Esophagus muscularis mucosa (tissue), 4 donors: ENCODE data around the gene BAD. TPM values are rescaled to one million over a fixed set of nuclear protein-coding genes. Genes with fewer than 3 reads are reported as not detected.

ENCODE experiments used
- DNase-seq: peaks from one replicate; pipeline ENCODE4 v3.0.0-alpha.2; 2017; ENCODE audit errors: extremely low spot score
- H3K27ac ChIP-seq, 4 donors: fragments of 200-600 bp; sonication (generic); replicated peaks in 1 of 4; 1 replicate in 3 of 4; 2 replicates in 1 of 4; pipeline ENCODE4 v1.5.1; 2016 to 2019; ENCODE audit warnings: mild to moderate bottlenecking in 1 of 4
- H3K27me3 ChIP-seq, 4 donors: fragments of 200-600 bp; sonication (generic); one replicate each; pipeline versions ENCODE4 v1.5.1 to v1.6.0; 2016 to 2019
- H3K36me3 ChIP-seq, 4 donors: fragments of 200-600 bp; sonication (generic); one replicate each; pipeline ENCODE4 v1.5.1; 2016 to 2019
- H3K4me1 ChIP-seq, 4 donors: fragments of 200-600 bp; sonication (generic); one replicate each; pipeline ENCODE4 v1.5.1; 2016 to 2019
- H3K4me3 ChIP-seq, 4 donors: fragments of 200-600 bp; sonication (generic); 1 replicate in 2 of 4; 2 replicates in 2 of 4; pipeline ENCODE4 v1.5.1; 2016 to 2019; ENCODE audit warnings: mild to moderate bottlenecking in 4 of 4, moderate library complexity in 1 of 4
- H3K9me3 ChIP-seq, 4 donors: fragments of 200-600 bp; sonication (generic); 1 replicate in 3 of 4; 2 replicates in 1 of 4; pipeline ENCODE4 v1.5.1; 2016 to 2019
- EP300 ChIP-seq: sonication (generic); formaldehyde crosslinking; IDR thresholded peaks from one replicate; pipeline ENCODE4 v1.6.1; 2017; ENCODE audit warnings: antibody characterized with exemption
- POLR2A ChIP-seq: fragments of 450-650 bp; IDR thresholded peaks from one replicate; pipeline ENCODE4 v1.6.1; 2017; ENCODE audit warnings: antibody characterized with exemption, moderate library complexity, mild to moderate bottlenecking, low read depth
- POLR2AphosphoS5 ChIP-seq, 2 donors: sonication (generic); formaldehyde crosslinking; IDR thresholded peaks; one replicate each; pipeline ENCODE4 v1.6.1; 2017; ENCODE audit warnings: antibody characterized with exemption in 2 of 2
- WGBS: methylation state at CpG from one replicate; pipeline ENCODE4 v1.1.5; 2018; 5-methylcytosine and 5-hydroxymethylcytosine counted together
- intact Hi-C: fragments of 100-400 bp; cut with DNase I; formaldehyde crosslinking; loops from one replicate; pipeline ENCODE4 v1.15.1; 2023
- total RNA-seq, 4 donors: library from RNA; depleted of rRNA; stranded (reverse); fragments of >200 nt; gene quantifications; one replicate each; pipeline versions ENCODE4 v1.1.0 to v1.2.1, GENCODE V29; 2016
- TF ChIP-seq, protein P1 (sequence below), 3 experiments: fragments of 200-600 bp in 2 of 3; fragments of 450-650 bp in 1 of 3; sonication (generic) in 2 of 3; IDR thresholded peaks; one replicate each; pipeline ENCODE4 v1.5.1; 2017 to 2019; ENCODE audit warnings: antibody characterized with exemption in 3 of 3, mild to moderate bottlenecking in 2 of 3, moderate library complexity in 1 of 3

Gene BAD
- total RNA-seq, 4 donors from 2014 or later: 99.3 to 138 (median 122) TPM

DNA sequence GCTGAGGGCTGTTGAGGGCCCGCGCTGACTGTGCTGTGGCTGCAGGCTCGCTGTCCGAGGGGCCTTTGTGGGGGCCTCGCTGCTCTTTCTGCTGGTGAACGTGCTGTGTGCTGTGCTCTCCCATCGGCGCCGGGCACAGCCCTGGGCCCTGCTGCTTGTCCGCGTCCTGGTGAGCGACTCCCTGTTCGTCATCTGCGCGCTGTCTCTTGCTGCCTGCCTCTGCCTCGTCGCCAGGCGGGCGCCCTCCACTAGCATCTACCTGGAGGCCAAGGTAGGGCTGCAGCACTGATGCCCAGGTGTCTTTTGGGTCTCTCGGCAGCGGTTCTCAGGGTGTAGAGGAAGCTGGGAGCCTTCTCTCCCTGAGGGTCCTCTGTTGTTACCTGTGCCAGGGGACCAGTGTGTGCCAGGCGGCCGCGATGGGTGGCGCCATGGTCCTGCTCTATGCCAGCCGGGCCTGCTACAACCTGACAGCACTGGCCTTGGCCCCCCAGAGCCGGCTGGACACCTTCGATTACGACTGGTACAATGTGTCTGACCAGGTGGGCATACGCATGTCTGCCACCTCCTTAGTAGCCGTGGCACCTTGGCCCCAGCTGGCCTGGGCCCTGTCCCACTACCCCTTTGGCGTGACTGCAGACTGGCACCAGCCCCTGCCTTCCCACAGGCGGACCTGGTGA, 3.3 kb upstream of the BAD start:
- Histone ChIP-seq H3K27ac (no peak overlapping the region), H3K36me3 (peaks cover 0 to 17% (median 10%) of the 10 kb centered on the region in 4 donors), H3K9me3 (no peaks in the 10 kb centered on the region), H3K4me1 (peaks cover 38 to 64% (median 52%) of the 10 kb centered on the region in 4 donors), H3K27me3 (peaks cover 8 to 32% (median 21%) of the 10 kb centered on the region in 4 donors), H3K4me3 (no peak overlapping the region)
- WGBS: 94% methylated on average over 25 of the region's 33 CpGs
- no peak for DNase-seq
- TF ChIP-seq POLR2A: no peak
- TF ChIP-seq EP300: no peak
- no peak for TF ChIP-seq POLR2AphosphoS5 (IDR thresholded peaks at IDR 0.05)
- TF ChIP-seq, protein P1, sequence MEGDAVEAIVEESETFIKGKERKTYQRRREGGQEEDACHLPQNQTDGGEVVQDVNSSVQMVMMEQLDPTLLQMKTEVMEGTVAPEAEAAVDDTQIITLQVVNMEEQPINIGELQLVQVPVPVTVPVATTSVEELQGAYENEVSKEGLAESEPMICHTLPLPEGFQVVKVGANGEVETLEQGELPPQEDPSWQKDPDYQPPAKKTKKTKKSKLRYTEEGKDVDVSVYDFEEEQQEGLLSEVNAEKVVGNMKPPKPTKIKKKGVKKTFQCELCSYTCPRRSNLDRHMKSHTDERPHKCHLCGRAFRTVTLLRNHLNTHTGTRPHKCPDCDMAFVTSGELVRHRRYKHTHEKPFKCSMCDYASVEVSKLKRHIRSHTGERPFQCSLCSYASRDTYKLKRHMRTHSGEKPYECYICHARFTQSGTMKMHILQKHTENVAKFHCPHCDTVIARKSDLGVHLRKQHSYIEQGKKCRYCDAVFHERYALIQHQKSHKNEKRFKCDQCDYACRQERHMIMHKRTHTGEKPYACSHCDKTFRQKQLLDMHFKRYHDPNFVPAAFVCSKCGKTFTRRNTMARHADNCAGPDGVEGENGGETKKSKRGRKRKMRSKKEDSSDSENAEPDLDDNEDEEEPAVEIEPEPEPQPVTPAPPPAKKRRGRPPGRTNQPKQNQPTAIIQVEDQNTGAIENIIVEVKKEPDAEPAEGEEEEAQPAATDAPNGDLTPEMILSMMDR (IDR thresholded peaks at IDR 0.05): no peak
- intact Hi-C loops: no loop called here

DNA sequence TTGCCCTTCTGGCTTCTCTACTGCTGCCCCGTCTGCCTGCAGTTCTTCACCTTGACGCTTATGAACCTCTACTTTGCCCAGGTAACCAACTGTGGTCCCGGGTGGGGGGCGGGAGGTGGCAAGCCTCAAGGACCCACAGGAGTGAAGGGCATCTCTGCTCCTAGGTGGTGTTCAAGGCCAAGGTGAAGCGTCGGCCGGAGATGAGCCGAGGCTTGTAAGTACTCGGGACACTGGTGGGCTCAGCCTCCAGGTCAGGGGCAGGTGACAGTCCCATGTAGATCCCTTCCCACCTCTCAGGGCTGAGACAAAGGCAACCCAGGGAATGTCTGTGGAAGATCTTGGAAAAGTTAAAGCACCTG, 2.3 kb upstream of the BAD start:
- H3K4me1 ChIP-seq: peaks cover 36 to 62% (median 51%) of the 10 kb centered on the region in 4 donors
- no peaks in the 10 kb centered on the region for H3K9me3 ChIP-seq
- H3K27me3 ChIP-seq: peaks cover 2 to 22% (median 11%) of the 10 kb centered on the region in 4 donors
- H3K27ac ChIP-seq: no peak overlapping the region
- no peak for DNase-seq
- H3K36me3 ChIP-seq: peaks cover 0 to 27% (median 16%) of the 10 kb centered on the region in 4 donors
- TF ChIP-seq, protein P1 (IDR thresholded peaks at IDR 0.05): no peak
- TF ChIP-seq POLR2A (no peak), POLR2AphosphoS5 (IDR thresholded peaks at IDR 0.05) (no peak), EP300 (no peak)
- WGBS: 96% methylated on average over 4 of the region's 9 CpGs
- intact Hi-C loops: no loop called here
- H3K4me3 ChIP-seq: no peak overlapping the region

DNA sequence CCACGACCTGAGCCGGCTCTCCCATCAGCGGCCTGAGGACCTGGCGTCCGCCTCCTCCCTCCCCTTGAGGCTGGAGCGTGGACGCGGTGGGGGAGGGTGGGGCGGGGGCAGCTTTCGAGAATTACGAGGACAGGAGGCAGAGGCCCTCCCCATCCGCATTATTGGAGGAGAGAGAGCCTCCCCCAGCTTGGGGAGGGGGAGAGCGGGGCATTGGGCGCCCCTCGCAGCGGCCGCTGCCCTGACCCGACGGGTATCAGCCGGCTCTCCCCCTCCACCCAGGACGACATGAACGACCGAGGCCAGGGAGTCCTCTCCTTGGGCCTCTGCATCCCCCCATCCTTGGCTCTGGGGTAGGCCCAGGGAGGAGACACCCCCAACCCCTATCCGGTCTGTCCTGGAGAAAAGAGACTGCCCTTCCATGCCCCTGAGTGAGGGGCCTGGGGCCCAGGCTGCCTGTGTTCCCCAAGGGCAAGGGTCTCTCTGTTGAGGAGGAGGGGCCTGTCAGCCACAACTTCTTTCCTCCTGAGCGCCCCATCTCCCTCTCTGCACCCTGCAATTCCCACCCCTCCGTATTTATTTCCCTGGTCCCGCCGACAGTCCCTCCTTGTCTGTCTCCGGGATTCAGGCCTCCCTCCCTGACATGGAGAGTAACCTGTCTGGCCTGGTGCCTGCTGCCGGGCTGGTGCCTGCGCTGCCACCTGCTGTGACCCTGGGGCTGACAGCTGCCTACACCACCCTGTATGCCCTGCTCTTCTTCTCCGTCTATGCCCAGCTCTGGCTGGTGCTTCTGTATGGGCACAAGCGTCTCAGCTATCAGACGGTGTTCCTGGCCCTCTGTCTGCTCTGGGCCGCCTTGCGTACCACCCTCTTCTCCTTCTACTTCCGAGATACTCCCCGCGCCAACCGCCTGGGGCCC, 1.7 kb upstream of the BAD start:
- peaks cover 0 to 15% (median 6%) of the 10 kb centered on the region in 4 donors for H3K27me3 ChIP-seq
- WGBS: 69% methylated on average over 16 of the region's 40 CpGs
- intact Hi-C loops: no loop called here
- H3K36me3 ChIP-seq: peaks cover 0 to 34% (median 21%) of the 10 kb centered on the region in 4 donors
- DNase-seq: no peak
- H3K27ac ChIP-seq: peak overlapping the region; percentile 85 to 98 (median 98)
- H3K9me3 ChIP-seq: no peaks in the 10 kb centered on the region
- TF ChIP-seq, protein P1 (IDR thresholded peaks at IDR 0.05): no peak
- TF ChIP-seq POLR2AphosphoS5 (IDR thresholded peaks at IDR 0.05): peak in 1 of 2 donors; percentile 58
- peak overlapping the region; percentile 75 to 96 (median 88) for H3K4me3 ChIP-seq
- H3K4me1 ChIP-seq: peaks cover 31 to 62% (median 48%) of the 10 kb centered on the region in 4 donors

DNA sequence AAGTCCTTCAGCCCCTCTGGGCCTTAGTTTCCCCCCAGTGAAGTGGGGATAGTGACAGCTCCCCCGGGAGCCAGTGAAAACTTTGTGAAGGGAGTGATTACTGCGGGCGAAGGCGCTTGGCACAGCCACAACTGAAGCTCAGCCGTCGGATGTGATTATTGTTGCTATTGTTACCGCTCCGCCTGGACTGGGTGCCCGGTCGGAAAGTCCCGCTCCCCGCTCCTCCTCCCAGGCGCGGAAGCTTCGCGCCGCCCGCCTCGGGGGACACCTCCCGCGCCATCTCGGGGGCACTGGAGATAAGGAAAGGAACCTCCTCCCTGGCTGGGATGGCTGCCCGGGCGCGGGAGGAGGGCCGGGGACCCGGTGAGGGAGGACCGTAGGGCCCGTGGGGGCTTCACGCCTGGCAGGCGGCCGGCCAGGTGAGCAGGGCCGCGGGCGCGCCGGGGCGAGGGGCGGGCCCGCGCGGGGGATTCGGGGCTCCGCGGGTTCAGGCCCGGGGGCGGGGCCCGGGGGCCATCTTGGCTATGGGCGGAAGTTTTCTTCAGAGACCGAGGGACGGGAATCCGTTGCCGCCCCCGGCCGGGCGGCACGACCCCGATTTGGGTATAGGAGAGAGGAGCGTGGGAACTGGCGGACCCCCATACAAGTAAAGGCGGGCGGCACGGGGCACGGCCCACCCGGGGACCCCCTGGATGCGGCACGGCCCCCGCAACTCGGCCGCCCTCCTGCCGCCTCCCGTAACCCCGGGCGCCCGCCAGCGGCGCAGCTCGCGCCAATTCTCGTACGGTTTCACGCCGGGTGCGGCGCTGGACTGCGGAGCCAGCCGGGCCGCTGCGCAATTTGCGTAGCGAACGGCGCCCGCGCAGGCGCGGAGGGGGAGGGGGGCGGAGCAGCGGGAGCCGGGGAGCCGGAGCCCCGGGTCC, 758 bp upstream of the BAD start, which contains the start of gene GPR137:
Gene GPR137, plus strand, starts transcription at position 887 of the 923 bp plus-strand sequence. CDS start 677 bp downstream, outside the sequence.
- WGBS: no CpG with 5 or more reads among the region's 102 CpGs
- peak within 1 kb of the TSS; percentile 75 to 96 (median 88) for H3K4me3 ChIP-seq
- H3K27me3 ChIP-seq: peaks cover 0 to 6% (median 0%) of the 10 kb centered on the region in 4 donors
- intact Hi-C loops: no loop called here
- H3K27ac ChIP-seq: peak within 1 kb of the TSS; percentile 85 to 98 (median 98)
- TF ChIP-seq POLR2A (no peak), POLR2AphosphoS5 (IDR thresholded peaks at IDR 0.05) (peak in 1 of 2 donors; percentile 57), EP300 (no peak)
- TF ChIP-seq, protein P1 (IDR thresholded peaks at IDR 0.05): peak in 1 of 3 experiments; percentile 11
- H3K36me3 ChIP-seq: peaks cover 0 to 40% (median 24%) of the 10 kb centered on the region in 4 donors
- DNase-seq: peak; percentile 97
- no peaks in the 10 kb centered on the region for H3K9me3 ChIP-seq
- peaks cover 29 to 58% (median 46%) of the 10 kb centered on the region in 4 donors for H3K4me1 ChIP-seq
